ENCODE results near the gene RNF225. TPM values are rescaled to one million over a fixed set of nuclear protein-coding genes. Genes with fewer than 3 reads are reported as not detected.
A peak's percentile ranks its signal among the peaks of the same experiment; 100 is the strongest.

Gene RNF225
- total and polyA plus RNA-seq, 9 of the 15 experiments (the other 6 are each of a cell fraction or from before 2014, with no cell fraction given): 0.33 TPM; not detected in 8

GRCh38 chr19:58408152-58409009 lies 12.9 kb downstream of the RNF225 start, which contains the start of gene ZNF584 (continued):
- TF ChIP-seq POU5F1 (IDR thresholded peaks at IDR 0.05; ENCODE audit: borderline replicate concordance, low read depth, low read length, partially characterized antibody): no peak
- no peak for TF ChIP-seq PHF20 (IDR thresholded peaks at IDR 0.05; ENCODE audit: partially characterized antibody)
- 0 out of 2 replicates have a peak, but pooled peaks have one; percentile 17 for TF ChIP-seq MGA (IDR thresholded peaks at IDR 0.05)
- TF ChIP-seq PHF21A (IDR thresholded peaks at IDR 0.05; ENCODE audit: borderline replicate concordance, low read depth): no peak
- no peak for TF ChIP-seq KLF13 (tag; IDR thresholded peaks at IDR 0.05; ENCODE audit: borderline replicate concordance, low read depth)
- TF ChIP-seq ATF7 (IDR thresholded peaks at IDR 0.05): peak; percentile 88
- peak; percentile 92 for TF ChIP-seq GABPB1 (CRISPR knock-in tag; IDR thresholded peaks at IDR 0.05)
- no peak for TF ChIP-seq CC2D1A (IDR thresholded peaks at IDR 0.05)
- TF ChIP-seq PATZ1 (CRISPR knock-in tag; IDR thresholded peaks at IDR 0.05; ENCODE audit: borderline replicate concordance): no peak
- TF ChIP-seq, protein P1, sequence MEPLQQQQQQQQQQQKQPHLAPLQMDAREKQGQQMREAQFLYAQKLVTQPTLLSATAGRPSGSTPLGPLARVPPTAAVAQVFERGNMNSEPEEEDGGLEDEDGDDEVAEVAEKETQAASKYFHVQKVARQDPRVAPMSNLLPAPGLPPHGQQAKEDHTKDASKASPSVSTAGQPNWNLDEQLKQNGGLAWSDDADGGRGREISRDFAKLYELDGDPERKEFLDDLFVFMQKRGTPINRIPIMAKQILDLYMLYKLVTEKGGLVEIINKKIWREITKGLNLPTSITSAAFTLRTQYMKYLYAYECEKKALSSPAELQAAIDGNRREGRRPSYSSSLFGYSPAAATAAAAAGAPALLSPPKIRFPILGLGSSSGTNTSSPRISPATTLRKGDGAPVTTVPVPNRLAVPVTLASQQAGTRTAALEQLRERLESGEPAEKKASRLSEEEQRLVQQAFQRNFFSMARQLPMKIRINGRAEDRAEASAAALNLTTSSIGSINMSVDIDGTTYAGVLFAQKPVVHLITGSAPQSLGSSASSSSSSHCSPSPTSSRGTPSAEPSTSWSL (CRISPR knock-in tag; IDR thresholded peaks at IDR 0.05; ENCODE audit: borderline replicate concordance): no peak
- no peak for TF ChIP-seq ADNP (tag; IDR thresholded peaks at IDR 0.05)
- TF ChIP-seq ZNF121 (CRISPR knock-in tag; conservative IDR thresholded peaks at IDR 0.05): no peak
